Measurements from ENCODE around the gene DPH2.
A peak's percentile ranks its signal among the peaks of the same experiment; 100 is the strongest.

Gene DPH2

DNA sequence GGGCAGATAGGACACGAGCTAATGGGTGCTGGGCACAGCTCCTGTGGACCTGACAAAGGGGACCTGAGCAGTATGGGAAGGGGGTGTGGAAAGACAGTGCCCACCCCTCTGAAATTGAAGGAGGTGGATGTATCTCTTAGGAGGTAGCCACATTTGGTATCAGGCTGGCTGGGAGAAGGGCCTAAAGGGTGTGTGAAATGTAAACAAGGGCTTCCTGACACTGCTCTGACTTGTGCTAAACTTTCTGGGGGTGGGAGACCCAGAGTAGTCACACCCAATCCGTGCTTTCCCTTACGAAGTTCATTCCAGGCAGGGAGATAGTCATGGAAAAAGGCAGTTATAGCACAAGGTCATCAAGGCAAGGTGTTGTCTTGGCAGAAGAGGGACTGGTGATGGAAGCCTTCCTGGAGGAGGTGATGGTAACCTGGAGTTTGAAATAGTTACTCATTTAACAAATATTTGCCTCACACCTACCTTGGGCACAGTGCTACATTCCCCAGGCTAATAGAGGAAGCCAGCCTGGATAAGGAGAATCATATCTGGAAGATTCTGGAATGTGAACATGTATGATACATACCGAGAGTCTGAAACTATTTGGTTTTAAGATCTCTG, 16.3 kb downstream of the DPH2 start:
- DNase-seq = no peak

GRCh38 chr1:43986712-43987111, 16.9 kb downstream of the DPH2 start:
- DNase-seq = no peak

- no peak for DNase-seq
Measured at GRCh38 chr1:43987159-43987902, 17.5 kb downstream of the DPH2 start.

GRCh38 chr1:43990271-43991199, 20.7 kb downstream of the DPH2 start:
- no peak for DNase-seq

DNA sequence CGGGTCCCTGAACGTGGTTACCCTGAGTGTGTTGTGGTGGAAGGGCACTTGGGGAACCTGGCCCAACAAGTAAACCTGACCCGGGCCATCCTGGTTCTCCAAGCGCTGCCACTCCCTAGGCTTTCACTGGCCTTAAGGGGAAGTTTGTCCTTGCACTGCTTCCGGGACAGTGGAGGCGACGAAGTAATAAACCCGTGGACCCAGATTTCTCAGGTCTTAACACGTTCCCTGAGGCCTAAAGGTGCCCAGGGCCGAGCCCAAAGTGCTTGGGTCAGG, 21.3 kb downstream of the DPH2 start:
- no peak for DNase-seq

DNA sequence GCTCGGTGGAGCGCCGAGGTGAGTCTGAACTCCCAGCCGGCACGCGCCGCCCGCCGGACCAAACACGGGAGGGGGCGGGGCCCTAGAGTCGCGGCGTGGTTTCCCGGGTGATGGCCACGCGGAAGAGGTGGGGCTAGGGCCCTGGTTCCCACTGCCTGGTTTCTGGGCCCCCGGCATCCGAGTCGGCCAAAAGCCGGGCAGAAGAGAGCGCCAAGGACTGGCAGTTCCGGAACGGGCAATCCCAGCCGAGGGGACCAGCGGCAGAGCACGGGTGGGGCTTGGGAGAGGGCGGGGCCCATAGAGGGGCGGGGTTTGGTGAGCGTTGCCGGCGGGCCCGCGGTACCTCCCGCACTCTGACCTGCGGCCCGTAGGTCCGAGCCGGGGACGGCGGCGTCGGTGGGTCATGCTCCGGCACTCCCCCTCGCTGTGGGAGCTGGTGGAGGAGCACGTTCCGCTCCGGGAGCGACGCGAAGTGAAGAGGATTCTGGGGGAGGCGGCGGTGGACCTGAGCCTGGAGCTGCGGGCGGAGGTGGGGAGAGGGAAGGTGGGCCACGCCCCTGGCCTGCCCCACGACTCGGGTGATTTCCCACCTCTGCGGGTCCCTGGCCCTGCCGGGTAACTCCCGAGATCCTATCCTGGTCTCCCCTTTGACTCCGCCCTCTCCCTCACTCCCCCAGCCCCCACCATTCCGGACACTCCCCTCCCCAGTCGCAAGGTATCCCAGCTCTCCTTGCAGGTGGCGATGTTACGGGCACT, 21.8 kb downstream of the DPH2 start, which contains the start of gene CCDC24:
CCDC24 (plus strand) TSS at position 124 of the 756 bp plus-strand sequence; CDS start at position 404, 280 bp downstream.
- peak; percentile 59 for DNase-seq

DNA sequence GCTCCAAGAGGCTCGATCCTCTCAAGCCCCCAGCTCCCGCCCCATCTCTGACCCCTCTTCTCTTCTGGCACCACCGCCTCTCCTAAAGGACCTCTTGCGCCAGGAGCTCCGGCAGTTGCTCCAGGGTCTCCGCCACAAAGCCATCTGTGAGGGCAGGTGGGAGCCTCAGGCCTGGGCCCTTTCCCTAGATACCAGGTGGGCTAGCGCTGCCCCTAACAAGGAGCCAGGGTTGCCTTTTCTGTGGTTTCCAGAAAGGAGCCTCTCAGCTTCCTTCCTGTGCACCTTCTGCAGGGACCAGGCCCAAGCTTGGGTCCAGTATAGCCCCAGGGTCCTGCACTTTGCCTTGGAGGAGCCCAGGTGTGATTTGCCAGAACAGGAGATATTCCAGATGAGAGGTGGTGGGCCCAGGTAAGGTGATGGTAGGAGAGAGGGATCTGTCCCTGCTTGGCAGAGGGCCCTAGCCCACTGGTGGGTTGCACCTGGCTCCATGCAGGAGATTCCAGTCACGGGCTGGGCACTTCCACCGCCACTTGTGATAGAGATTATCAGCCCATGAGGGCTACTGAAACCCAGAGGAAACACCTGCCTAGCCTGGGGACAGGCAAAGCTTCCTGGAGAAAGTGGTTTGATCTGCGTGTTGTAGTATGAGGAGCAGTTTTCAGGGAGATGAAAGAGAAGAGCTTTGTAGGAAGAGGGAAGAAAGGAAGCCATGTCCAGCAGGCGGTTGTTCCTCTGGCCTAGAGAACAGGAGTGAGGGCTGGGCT, 22.6 kb downstream of the DPH2 start:
- no peak for DNase-seq

GRCh38 chr1:43993206-43993914, 23.6 kb downstream of the DPH2 start:
- DNase-seq = no peak

DNA sequence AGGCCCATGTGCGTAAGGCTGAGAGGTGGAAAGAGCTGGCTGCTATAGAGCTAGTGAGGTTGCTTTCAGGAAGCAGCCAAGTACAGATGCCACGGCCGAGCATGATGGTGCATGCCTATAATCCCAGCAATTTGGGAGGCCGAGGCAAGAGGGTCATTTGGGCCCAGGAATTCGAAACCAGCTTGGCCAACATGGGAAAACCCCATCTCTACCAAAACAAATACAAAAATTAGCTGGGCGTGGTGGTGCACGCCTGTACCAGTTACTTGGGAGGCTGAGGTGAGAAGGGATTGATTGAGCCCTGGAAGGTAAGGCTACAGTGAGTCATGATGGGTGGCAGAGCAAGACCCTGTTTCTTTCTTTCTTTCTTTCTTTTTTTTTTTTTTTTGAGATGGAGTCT, 24.3 kb downstream of the DPH2 start:
- DNase-seq = no peak

GRCh38 chr1:43994794-43995790, 25.3 kb downstream of the DPH2 start:
- DNase-seq = no peak

DNA sequence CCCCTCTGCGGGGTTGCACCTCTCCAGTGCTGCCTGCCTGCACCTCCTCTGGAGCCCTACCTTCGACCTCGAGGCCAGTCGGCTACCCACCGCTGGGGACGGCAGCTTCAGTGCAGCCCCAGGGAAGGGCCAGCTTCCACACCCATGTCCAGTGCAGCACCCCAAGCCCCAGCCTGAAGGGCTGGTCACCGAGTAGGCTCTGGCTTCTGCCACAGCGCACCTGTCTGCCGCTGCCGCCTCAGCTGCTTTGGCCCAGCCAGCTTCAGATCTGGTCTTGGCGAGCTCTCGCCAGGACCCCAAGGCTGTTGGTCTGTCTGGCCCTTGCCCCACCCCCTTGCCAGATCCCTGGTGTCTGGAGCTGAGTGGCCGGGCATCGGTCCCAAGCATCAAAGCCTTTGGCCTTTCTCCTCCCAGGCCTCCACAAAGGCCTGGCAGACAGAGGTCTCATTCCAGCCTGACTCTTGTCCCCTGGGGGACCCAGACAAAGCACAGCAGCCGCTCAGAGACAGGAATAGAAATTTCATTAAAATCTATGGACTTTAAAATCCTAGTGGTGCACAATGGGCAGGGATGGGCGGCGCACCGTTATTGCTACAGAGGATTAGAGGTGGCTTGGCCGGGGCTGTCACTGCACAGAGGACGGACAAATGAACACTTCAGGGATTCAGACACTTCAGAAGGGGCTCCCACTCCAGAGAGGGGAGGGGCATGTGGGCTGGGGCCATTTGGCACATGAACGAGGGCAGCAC, 26.3 kb downstream of the DPH2 start:
- no peak for DNase-seq

DNA sequence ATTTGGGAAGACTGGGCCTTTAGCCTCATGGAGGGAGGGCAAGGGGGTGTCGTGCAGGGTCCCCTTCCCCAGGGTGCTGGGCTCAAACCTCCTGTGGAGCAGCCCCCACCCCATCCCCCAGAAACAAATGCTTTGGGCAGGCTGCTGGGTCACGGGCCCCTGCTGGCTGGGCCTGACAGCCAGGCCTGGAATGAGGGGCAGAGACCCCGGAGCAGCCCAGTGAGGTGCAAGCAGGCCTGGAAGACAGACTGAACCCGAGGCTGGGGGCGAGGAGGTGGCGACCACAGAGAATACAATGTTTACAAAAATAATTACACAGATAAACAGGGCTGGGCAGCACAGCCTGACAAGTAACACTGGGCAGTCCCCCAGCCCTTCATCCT, 26.9 kb downstream of the DPH2 start:
- DNase-seq = no peak

- no peak for DNase-seq
Measured at GRCh38 chr1:43997295-43997999, 27.6 kb downstream of the DPH2 start.

DNA sequence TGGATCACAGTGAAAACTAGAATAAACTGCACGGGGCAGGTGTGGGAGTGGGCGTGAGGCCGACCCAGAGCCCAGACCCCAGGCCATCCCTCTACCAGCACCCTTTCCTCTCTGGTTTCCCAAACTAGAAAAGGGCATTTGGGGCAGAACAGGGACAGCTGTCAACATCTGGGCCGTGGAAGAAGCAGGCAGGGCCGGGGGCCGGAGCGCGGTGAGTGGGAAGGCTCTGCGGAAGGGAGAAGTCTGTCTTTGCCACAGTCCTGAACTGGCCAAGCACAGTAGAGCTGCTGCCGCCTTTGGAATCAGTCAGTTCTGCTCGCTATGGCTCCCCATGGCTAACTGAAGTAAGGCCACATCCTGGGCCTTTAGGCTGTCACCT, 28.2 kb downstream of the DPH2 start:
- DNase-seq = no peak

DNA sequence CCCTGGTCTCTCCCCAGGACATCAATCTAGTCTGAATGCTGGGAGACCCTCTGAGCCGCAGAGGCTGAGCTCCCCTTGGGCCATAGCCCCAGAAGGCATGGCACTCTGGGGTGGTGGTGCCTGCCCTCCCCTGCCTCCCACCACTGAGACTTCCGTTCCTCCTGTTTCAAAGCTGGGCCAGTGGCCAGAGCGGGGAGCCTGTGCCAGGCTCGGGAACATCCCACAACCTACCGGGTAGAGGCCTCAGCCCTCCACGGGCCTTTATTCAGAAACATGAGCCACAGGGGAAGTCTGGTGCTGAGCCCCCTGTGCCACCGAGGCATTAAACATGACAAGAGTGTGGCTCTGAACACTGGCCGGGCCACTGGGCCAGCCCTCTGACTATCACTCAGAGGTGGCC, 29.6 kb downstream of the DPH2 start:
- no peak for DNase-seq

DNA sequence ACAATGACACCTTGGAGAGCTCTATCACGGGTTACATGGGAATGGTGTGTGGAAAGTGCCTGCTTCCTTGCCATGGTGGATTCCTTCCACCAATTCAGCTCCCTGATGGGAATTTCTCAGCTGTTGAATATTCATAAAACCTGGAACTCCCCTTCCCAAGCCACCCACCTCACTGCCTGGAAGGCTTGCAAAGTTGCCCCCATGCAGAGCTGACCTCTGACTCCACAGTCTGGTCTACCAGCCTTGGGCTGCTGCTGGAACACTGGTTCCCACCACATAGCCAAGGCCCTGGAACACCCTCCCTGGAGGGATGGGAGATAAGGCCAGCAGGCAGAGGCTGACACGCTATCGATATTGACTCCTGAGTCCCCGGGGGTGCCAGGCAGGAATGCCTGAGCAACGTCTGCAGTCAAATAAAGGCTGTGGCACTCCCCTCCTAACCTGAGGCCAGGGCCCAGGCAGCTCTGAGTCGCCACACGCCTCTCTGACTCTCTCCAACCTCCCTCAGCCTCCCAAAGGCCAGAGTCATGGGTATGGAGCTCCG, 30.4 kb downstream of the DPH2 start:
- no peak for DNase-seq

- no peak for DNase-seq
Measured at GRCh38 chr1:44002165-44002564, 32.4 kb downstream of the DPH2 start.

DNA sequence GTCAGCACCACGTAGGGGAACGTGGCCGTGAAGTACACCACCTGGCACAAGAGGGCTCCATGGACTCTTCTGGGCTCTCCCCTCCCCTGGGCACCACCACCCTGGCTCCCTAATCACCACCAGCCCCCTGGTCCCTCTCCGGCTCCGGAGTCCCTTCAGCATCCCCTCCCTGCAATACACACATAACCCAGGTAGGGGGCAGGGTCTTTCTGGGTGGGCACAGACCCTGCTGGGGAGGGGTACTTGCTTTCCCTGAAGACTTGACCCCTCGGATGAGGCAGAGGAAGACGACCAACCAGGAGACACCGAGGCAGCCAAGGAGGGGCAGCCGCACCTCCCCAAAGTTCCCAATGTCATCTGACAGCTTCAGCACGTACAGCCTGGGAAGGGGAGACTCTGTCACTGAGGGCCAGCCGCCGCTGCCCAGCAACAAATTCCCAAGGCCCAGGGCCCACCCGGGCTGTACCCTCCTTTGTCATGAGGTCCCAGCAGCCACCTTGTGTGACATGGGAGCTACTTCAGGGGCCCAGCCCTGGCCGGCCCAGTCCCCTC, 32.9 kb downstream of the DPH2 start:
- no peak for DNase-seq
